Endothelial cell (in vitro differentiated cells): Measurements from ENCODE around the gene EIF4G3. TPM values are rescaled to one million over a fixed set of nuclear protein-coding genes. Genes with fewer than 3 reads are reported as not detected.
A peak's percentile ranks its signal among the peaks of the same experiment; 100 is the strongest.

ENCODE experiments used
- DNase-seq: peaks from one replicate; pipeline ENCODE4 v3.0.0; 2021; ENCODE audit warnings: low spot score
- H3K27ac Mint-ChIP-seq: one replicate; pipeline ENCODE4 v1.8.0; 2021; ENCODE audit warnings: mixed read lengths, inconsistent platforms; ENCODE audit not compliant: unreplicated experiment
- H3K27me3 Mint-ChIP-seq: one replicate; pipeline ENCODE4 v1.8.0; 2021; ENCODE audit warnings: mild to moderate bottlenecking, moderate library complexity, mixed read lengths, inconsistent platforms; ENCODE audit not compliant: unreplicated experiment
- H3K36me3 Mint-ChIP-seq: one replicate; pipeline ENCODE4 v1.8.0; 2021; ENCODE audit warnings: mild to moderate bottlenecking, low read depth, mixed read lengths, inconsistent platforms; ENCODE audit not compliant: unreplicated experiment
- H3K4me1 Mint-ChIP-seq: one replicate; pipeline ENCODE4 v1.8.0; 2021; ENCODE audit warnings: mild to moderate bottlenecking, mixed read lengths, inconsistent platforms; ENCODE audit not compliant: unreplicated experiment
- H3K4me3 Mint-ChIP-seq: one replicate; pipeline ENCODE4 v1.8.0; 2021; ENCODE audit warnings: mild to moderate bottlenecking, mixed read lengths, inconsistent platforms; ENCODE audit not compliant: unreplicated experiment
- H3K9me3 Mint-ChIP-seq: one replicate; pipeline ENCODE4 v1.8.0; 2021; ENCODE audit warnings: mixed read lengths, inconsistent platforms; ENCODE audit not compliant: unreplicated experiment
- total RNA-seq: library from RNA; stranded (reverse); fragmentation: NEBNext Ultra II Directional; extraction: Animal tissue kit (Norgen Biotek cat#: 25700); gene quantifications from one replicate; pipeline ENCODE4 v1.2.1, GENCODE V29; 2021; ENCODE audit not compliant: unreplicated experiment
- TF ChIP-seq, protein P1 (sequence below): fragments of 200-600 bp; sonication (generic); IDR thresholded peaks from one replicate; pipeline ENCODE4 v1.5.0; 2021; ENCODE audit warnings: antibody characterized with exemption; ENCODE audit not compliant: unreplicated experiment

EIF4G3 gene
- total RNA-seq, 1 donor from 2014 or later = 87.6 TPM

DNA sequence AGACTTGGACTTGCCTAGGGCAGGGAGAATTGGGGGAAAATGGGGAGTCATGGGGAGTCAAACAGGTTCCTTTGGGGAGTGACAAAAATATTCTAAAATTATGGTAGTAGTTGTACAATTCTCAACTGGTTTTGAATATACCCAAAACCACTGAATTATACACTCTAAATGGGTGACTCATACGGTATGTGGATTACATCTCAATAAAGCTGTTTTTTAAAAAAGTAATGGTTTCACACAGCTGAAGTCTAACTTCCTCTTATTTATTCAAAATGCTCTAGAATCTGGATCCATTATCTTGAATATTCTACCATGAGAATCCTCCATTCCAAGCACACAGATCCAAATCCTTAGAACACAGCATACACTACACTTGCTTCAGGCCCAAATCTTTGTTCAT lies 11.1 kb downstream of the EIF4G3 start:
- Mint-ChIP-seq H3K4me3 (no peak overlapping the region), H3K4me1 (no peaks in the 10 kb centered on the region), H3K27me3 (no peaks in the 10 kb centered on the region), H3K27ac (peak overlapping the region; percentile 1), H3K36me3 (peaks cover 22% of the 10 kb centered on the region), H3K9me3 (no peaks in the 10 kb centered on the region)
- TF ChIP-seq, protein P1, sequence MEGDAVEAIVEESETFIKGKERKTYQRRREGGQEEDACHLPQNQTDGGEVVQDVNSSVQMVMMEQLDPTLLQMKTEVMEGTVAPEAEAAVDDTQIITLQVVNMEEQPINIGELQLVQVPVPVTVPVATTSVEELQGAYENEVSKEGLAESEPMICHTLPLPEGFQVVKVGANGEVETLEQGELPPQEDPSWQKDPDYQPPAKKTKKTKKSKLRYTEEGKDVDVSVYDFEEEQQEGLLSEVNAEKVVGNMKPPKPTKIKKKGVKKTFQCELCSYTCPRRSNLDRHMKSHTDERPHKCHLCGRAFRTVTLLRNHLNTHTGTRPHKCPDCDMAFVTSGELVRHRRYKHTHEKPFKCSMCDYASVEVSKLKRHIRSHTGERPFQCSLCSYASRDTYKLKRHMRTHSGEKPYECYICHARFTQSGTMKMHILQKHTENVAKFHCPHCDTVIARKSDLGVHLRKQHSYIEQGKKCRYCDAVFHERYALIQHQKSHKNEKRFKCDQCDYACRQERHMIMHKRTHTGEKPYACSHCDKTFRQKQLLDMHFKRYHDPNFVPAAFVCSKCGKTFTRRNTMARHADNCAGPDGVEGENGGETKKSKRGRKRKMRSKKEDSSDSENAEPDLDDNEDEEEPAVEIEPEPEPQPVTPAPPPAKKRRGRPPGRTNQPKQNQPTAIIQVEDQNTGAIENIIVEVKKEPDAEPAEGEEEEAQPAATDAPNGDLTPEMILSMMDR = no peak
- no peak for DNase-seq

DNA sequence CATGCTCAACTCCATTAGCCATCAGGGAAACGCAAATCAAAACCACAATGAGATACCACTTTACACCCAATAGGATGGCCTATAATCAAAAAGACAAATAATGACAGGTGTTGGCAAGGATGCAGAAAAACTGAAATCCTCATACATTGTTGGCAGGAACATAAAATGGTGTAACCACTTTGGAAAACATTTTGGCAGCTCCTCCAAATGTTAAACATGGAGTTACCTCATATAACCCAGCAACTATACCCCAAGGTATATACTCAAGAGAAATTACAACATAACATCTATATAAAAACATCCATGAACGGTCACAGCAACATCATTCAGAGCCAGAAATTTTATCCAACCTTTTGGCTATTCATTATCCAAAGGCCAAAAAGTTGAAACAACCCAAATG lies 11.6 kb downstream of the EIF4G3 start:
- no peaks in the 10 kb centered on the region for H3K27me3 Mint-ChIP-seq
- H3K9me3 Mint-ChIP-seq = no peaks in the 10 kb centered on the region
- TF ChIP-seq, protein P1 = no peak
- no peak for DNase-seq
- no peak overlapping the region for H3K4me3 Mint-ChIP-seq
- H3K4me1 Mint-ChIP-seq = no peaks in the 10 kb centered on the region
- no peak overlapping the region for H3K27ac Mint-ChIP-seq
- H3K36me3 Mint-ChIP-seq = peaks cover 26% of the 10 kb centered on the region

DNA sequence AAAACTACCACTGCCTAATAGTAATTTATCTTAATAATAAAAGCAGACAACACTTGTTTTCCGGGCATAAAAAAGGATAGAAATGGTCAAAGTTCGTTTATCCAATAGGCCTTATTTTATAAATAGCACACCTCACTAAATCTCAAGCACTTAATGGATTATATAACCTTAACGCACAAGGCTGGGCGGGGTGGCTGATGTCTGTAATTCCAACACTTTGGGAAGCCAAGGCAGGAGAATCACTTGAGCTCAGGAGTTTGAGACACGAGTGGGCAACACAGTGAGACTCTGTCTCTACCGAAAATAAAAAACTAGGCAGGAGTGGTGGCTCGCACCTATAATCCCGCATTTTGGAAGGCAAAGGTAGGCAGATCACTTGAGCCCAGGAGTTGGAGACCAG lies 12.4 kb downstream of the EIF4G3 start:
- Mint-ChIP-seq H3K4me3 (no peak overlapping the region), H3K36me3 (peaks cover 26% of the 10 kb centered on the region), H3K27ac (no peak overlapping the region), H3K4me1 (no peaks in the 10 kb centered on the region), H3K9me3 (no peaks in the 10 kb centered on the region), H3K27me3 (no peaks in the 10 kb centered on the region)
- DNase-seq = no peak
- TF ChIP-seq, protein P1 = no peak

DNA sequence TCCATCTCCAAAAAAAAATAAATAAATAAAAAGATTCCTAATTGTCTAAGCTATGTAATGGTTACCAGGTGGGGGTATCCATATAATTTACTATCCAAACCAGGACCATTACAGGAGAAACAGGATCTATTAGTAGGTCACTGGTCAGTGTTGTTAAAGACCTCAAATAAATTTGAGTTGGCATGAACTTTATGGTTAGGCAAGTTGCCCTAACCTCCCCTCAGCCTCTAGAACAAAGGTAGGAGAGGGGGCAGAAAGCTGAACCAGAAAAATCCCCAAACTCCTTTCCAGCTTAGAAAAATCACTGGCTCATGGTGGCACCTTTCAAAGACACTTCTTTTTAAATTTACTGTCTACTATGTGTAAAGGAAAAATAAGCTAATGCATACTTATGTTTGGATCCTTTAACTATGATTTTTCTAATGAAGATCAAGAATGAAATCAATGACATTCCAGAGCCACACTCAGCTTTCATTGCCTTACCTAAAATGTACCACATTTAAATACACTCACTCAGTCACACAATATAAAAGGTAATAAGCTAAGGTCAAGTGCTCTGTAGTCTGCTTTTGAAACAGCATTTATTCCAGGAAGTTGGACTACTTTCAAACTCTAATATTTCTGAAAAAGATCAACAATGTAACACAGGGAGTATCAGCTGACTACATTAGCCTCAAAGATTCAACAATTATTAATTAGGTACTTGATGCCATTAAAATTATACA lies 13.8 kb downstream of the EIF4G3 start:
- no peak overlapping the region for H3K27ac Mint-ChIP-seq
- DNase-seq = no peak
- H3K9me3 Mint-ChIP-seq = no peaks in the 10 kb centered on the region

DNA sequence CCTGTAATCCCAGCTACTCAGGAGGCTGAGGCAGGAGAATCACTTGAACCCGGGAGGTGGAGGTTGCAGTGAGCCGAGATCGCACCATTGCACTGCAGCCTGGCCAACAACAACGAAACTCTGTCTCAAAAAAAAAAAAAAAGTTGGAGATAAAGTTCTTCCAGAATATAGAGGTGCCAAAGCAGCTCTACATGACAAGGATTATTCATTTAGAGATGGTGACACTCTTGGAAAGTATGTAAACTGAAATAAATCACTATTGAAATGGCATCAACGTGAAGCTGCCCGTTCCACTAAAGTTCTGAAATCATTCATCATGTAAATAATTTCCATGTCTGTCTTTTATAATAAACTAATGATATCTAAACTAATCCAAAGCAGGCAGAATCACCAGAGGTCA lies 14.9 kb downstream of the EIF4G3 start:
- TF ChIP-seq, protein P1 = no peak
- Mint-ChIP-seq H3K4me1 (peaks cover 8% of the 10 kb centered on the region), H3K4me3 (no peak overlapping the region), H3K36me3 (peaks cover 29% of the 10 kb centered on the region), H3K9me3 (no peaks in the 10 kb centered on the region), H3K27ac (no peak overlapping the region), H3K27me3 (no peaks in the 10 kb centered on the region)
- DNase-seq = no peak

More for the DNA sequence above, 13.8 kb downstream of the EIF4G3 start:
- H3K4me3 Mint-ChIP-seq = no peak overlapping the region
- peaks cover 33% of the 10 kb centered on the region for H3K36me3 Mint-ChIP-seq
- TF ChIP-seq, protein P1 = no peak
- peaks cover 3% of the 10 kb centered on the region for H3K4me1 Mint-ChIP-seq
- no peaks in the 10 kb centered on the region for H3K27me3 Mint-ChIP-seq
